Vagina (tissue), 2 donors: ENCODE results near the gene ONECUT2.

Experiments used
- CTCF ChIP-seq, 3 experiments: fragments of 450-650 bp in 2 of 3; fragments of 200-600 bp in 1 of 3; sonication (generic) in 1 of 3; IDR thresholded peaks; one replicate each; pipeline ENCODE4 v1.5.1; 2017 to 2019; ENCODE audit warnings: antibody characterized with exemption in 3 of 3, mild to moderate bottlenecking in 2 of 3, moderate library complexity in 2 of 3
- POLR2AphosphoS5 ChIP-seq, 2 donors: sonication (generic); formaldehyde crosslinking; IDR thresholded peaks; one replicate each; pipeline ENCODE4 v1.9.0; 2017; ENCODE audit warnings: antibody characterized with exemption in 2 of 2, mild to moderate bottlenecking in 2 of 2, low read depth in 1 of 2; ENCODE audit not compliant: insufficient read depth in 1 of 2

GRCh38 chr18:57435846-57436190, 644 bp downstream of the ONECUT2 start:
- no peak for TF ChIP-seq CTCF (IDR thresholded peaks at IDR 0.05)
- TF ChIP-seq POLR2AphosphoS5 (IDR thresholded peaks at IDR 0.05; ENCODE audit: insufficient read depth in 1 of 2, low read depth in 1 of 2), result no peak
